ENCODE measurements around the gene KCNQ1. TPM values are rescaled to one million over a fixed set of nuclear protein-coding genes. Genes with fewer than 3 reads are reported as not detected.

KCNQ1 gene
- total RNA-seq, 4 donors from 2014 or later = 2.6 to 12.7 (median 4.9) TPM

DNA sequence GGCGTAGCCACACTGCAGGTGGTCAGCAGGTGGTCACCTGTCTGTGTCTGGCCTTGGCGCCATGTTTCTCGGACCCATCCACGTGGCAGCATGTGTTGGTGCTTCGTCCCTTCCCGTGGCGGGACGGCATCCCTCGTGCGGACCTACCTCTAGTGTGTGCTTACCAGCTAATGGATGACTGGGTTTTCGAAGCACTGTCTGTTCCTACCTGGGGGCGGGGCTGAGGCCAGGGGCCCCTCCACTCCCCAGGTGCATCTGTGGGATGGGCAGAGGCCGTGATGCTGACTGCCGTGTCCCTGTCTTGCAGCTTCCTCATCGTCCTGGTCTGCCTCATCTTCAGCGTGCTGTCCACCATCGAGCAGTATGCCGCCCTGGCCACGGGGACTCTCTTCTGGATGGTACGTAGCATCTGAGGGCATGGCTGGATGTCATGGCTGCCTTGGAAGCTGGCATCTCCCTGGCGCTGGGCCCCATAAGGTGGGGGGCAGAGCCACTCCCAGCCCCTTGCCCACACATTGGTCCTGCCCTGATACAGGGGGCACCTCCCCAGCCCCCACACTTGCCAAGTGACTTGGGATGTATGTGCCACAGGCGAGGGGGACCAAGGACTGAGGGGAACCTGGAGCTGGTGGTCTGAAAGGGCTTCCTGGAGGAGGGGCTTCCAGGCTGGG, 82.9 kb downstream of the KCNQ1 start:
- Histone ChIP-seq H3K36me3 (no peaks in the 10 kb centered on the region), H3K27me3 (peaks cover 29% of the 10 kb centered on the region), H3K4me1 (peaks cover 0 to 4% (median 0%) of the 10 kb centered on the region in 3 donors), H3K27ac (no peak overlapping the region), H3K9me3 (no peaks in the 10 kb centered on the region), H3K4me3 (no peak overlapping the region)
- TF ChIP-seq POLR2A (IDR thresholded peaks at IDR 0.05) = no peak
- TF ChIP-seq POLR2AphosphoS5 (IDR thresholded peaks at IDR 0.05) = no peak
- TF ChIP-seq, protein P1, sequence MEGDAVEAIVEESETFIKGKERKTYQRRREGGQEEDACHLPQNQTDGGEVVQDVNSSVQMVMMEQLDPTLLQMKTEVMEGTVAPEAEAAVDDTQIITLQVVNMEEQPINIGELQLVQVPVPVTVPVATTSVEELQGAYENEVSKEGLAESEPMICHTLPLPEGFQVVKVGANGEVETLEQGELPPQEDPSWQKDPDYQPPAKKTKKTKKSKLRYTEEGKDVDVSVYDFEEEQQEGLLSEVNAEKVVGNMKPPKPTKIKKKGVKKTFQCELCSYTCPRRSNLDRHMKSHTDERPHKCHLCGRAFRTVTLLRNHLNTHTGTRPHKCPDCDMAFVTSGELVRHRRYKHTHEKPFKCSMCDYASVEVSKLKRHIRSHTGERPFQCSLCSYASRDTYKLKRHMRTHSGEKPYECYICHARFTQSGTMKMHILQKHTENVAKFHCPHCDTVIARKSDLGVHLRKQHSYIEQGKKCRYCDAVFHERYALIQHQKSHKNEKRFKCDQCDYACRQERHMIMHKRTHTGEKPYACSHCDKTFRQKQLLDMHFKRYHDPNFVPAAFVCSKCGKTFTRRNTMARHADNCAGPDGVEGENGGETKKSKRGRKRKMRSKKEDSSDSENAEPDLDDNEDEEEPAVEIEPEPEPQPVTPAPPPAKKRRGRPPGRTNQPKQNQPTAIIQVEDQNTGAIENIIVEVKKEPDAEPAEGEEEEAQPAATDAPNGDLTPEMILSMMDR (IDR thresholded peaks at IDR 0.05) = no peak
- no peak for TF ChIP-seq EP300 (IDR thresholded peaks at IDR 0.05)
- no peak for ATAC-seq
- WGBS, 2 donors (ENCODE audit: low coverage in 1 of 2) = 96% methylated on average over 5 of the region's 22 CpGs; no CpG with 5 or more reads in 1 of the 2 donors

GRCh38 chr11:2528301-2529050, 83.7 kb downstream of the KCNQ1 start:
- ATAC-seq = no peak
- no peaks in the 10 kb centered on the region for H3K9me3 ChIP-seq
- TF ChIP-seq POLR2AphosphoS5 (IDR thresholded peaks at IDR 0.05) (no peak), POLR2A (IDR thresholded peaks at IDR 0.05) (no peak)
- peaks cover 0 to 11% (median 5%) of the 10 kb centered on the region in 3 donors for H3K4me1 ChIP-seq
- no peak overlapping the region for H3K4me3 ChIP-seq
- 58 to 87% methylated on average over 5 to 8 of the region's 18 CpGs for WGBS, 2 donors (ENCODE audit: low coverage in 1 of 2)
- H3K36me3 ChIP-seq = no peaks in the 10 kb centered on the region
- peaks cover 26% of the 10 kb centered on the region for H3K27me3 ChIP-seq
- no peak overlapping the region for H3K27ac ChIP-seq

DNA sequence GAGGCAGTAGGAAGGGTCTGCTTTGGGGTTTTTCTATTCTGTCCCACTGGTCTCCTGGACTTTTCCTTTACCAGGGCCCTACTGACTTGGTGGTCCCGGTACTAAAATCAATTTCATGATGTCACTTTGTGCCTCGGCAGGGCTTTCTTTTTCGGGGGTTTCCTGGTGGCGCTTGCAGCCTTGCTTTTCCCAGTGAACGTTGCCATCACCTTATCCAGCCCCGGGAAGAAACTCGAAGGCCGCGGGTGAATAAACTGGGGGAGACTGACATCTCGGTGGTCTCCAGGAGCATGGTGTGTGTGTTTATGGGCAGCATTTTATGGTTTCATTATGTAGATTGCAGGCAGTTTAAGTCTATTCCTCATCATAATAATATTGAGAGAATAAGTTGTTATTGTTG, 84.4 kb downstream of the KCNQ1 start:
- Histone ChIP-seq H3K4me3 (no peak overlapping the region), H3K27ac (no peak overlapping the region), H3K27me3 (peaks cover 26% of the 10 kb centered on the region), H3K4me1 (peaks cover 0 to 18% (median 8%) of the 10 kb centered on the region in 3 donors), H3K36me3 (no peaks in the 10 kb centered on the region), H3K9me3 (no peaks in the 10 kb centered on the region)
- TF ChIP-seq POLR2A (IDR thresholded peaks at IDR 0.05) (no peak), POLR2AphosphoS5 (IDR thresholded peaks at IDR 0.05) (no peak)
- TF ChIP-seq, protein P1 (IDR thresholded peaks at IDR 0.05) = no peak
- no peak for ATAC-seq
- whole genome bisulfite sequencing, 2 donors (ENCODE audit: low coverage in 1 of 2) = 71 to 72% methylated on average over 9 to 10 of the region's 10 CpGs

DNA sequence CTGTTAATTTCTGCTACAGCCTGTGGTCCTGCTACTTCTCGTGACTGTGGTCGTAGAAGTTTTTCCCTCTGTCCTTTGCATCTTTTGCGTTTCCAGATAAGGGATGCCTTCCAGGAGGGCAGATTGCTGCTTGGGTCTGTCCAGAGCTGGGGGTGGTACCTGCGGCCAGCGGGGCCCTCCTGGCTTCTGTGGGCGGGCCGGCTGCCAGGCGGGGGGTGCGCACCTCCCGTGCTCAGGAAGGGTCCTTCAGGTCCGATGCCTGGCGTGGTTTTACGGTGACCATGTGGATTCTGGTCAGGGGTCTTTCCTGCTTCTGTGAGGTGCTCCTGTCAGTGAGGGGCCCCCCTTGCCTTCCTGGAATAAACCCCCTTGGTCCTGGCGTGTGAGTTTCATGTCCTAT, 84.8 kb downstream of the KCNQ1 start:
- Histone ChIP-seq H3K4me3 (no peak overlapping the region), H3K4me1 (peaks cover 0 to 20% (median 8%) of the 10 kb centered on the region in 3 donors), H3K27me3 (peaks cover 26% of the 10 kb centered on the region), H3K27ac (no peak overlapping the region), H3K9me3 (no peaks in the 10 kb centered on the region), H3K36me3 (no peaks in the 10 kb centered on the region)
- WGBS, 2 donors (ENCODE audit: low coverage in 1 of 2) = 72 to 78% methylated on average over 3 to 6 of the region's 14 CpGs
- no peak for ATAC-seq
- TF ChIP-seq POLR2AphosphoS5 (IDR thresholded peaks at IDR 0.05) = no peak
- no peak for TF ChIP-seq EP300 (IDR thresholded peaks at IDR 0.05)
- TF ChIP-seq, protein P1 (IDR thresholded peaks at IDR 0.05) = no peak

- TF ChIP-seq POLR2A (IDR thresholded peaks at IDR 0.05) = no peak
- TF ChIP-seq, protein P1 (IDR thresholded peaks at IDR 0.05) = no peak
- TF ChIP-seq POLR2AphosphoS5 (IDR thresholded peaks at IDR 0.05) = no peak
- no peak for TF ChIP-seq EP300 (IDR thresholded peaks at IDR 0.05)
- no peak for ATAC-seq
- H3K4me3 ChIP-seq = no peak overlapping the region
- H3K4me1 ChIP-seq = peaks cover 0 to 20% (median 8%) of the 10 kb centered on the region in 3 donors
- no peak overlapping the region for H3K27ac ChIP-seq
- no peaks in the 10 kb centered on the region for H3K36me3 ChIP-seq
- H3K27me3 ChIP-seq = peaks cover 19% of the 10 kb centered on the region
- 40 to 89% methylated on average over 1 to 9 of the region's 17 CpGs for WGBS, 2 donors (ENCODE audit: low coverage in 1 of 2)
- H3K9me3 ChIP-seq = no peaks in the 10 kb centered on the region
Observed at GRCh38 chr11:2530131-2530854, 85.5 kb downstream of the KCNQ1 start.

Data from gastroesophageal sphincter (tissue), 4 donors.